HG03159 (cell line): ENCODE results near the gene BLTP2.

Source experiments
- ATAC-seq: cut with Tn5 transposase; IDR thresholded peaks from one replicate; pipeline ENCODE4 v1.9.1; 2021; ENCODE audit warnings: mild to moderate bottlenecking, moderate library complexity; ENCODE audit not compliant: unreplicated experiment

Gene BLTP2

GRCh38 chr17:28599311-28600184, 45.4 kb downstream of the BLTP2 start:
- peak; percentile 38 for ATAC-seq

DNA sequence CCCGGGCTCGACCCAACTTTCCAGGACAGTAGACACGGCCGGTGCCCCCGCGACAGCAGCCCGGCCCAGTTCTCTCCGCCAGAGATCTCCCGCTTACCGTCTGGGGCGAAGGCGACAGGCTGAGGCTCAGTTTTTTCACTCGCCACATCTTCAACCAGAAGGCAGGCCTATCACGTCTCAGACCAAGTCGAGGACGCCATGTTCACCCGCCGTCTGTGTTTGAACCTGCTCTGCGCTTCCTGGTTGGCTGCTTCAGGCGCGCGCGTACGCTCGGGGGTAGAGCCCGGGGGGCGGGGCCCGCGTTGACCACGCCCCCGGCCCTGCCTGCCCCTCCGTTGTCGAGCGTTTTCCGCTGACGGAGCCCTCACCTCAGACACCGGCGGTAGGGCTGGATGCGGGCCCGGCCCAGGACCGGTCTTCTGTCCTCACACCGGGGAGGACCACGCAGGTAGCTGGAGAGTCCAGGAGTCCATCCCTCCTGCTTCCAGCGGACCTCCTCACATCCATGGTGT, 46.1 kb downstream of the BLTP2 start, which contains the start of gene SPAG5:
SPAG5 (minus strand) TSS at position 227 of the 512 bp plus-strand sequence; CDS start at position 148, 79 bp downstream.
- peak; percentile 75 for ATAC-seq

GRCh38 chr17:28598389-28598788, 46.6 kb downstream of the BLTP2 start:
- ATAC-seq = no peak

GRCh38 chr17:28597606-28598383, 47.2 kb downstream of the BLTP2 start:
- no peak for ATAC-seq
